PC-9 (cell line): ENCODE measurements around the gene ESRP2. TPM values are rescaled to one million over a fixed set of nuclear protein-coding genes. Genes with fewer than 3 reads are reported as not detected.

Experiments
- BruUV-seq: library from RNA; stranded (reverse); fragments of 400-500 nt; replicated peaks from 2 replicates; lab custom pipeline; 2021; lab: Mats Ljungman, UMichigan
- CTCF ChIA-PET: fragments of 300-600 bp; sonication (Branson Sonifier 250); formaldehyde crosslinking; loops from one replicate; lab custom pipeline; 2022; ENCODE audit warnings: antibody characterized with exemption; lab: Charles Lee
- POLR2A ChIA-PET: fragments of 300-600 bp; sonication (Branson Sonifier 250); formaldehyde crosslinking; loops from one replicate; lab custom pipeline; 2022; ENCODE audit warnings: antibody characterized with exemption; ENCODE audit not compliant: unreplicated experiment; lab: Charles Lee
- DNase-seq, 2 experiments: peaks; one replicate each; pipeline versions ENCODE4 v3.0.0 to v3.0.0-alpha.2; 2015 to 2022; ENCODE audit warnings: mixed read lengths in 1 of 2
- H2AFZ ChIP-seq: fragments of 200-600 bp; sonication (generic); 2 replicates; pipeline ENCODE4 v1.8.1; 2017; ENCODE audit warnings: antibody characterized with exemption
- H3F3A ChIP-seq: fragments of 200-600 bp; sonication (generic); 2 replicates; pipeline ENCODE4 v1.8.1; 2017; ENCODE audit warnings: antibody characterized with exemption, mild to moderate bottlenecking, low read depth; ENCODE audit not compliant: insufficient read depth
- H3K27ac ChIP-seq: fragments of 200-600 bp; sonication (generic); 2 replicates; pipeline ENCODE4 v1.6.1; 2016; ENCODE audit warnings: mixed run types
- H3K27me3 ChIP-seq: fragments of 200-600 bp; sonication (generic); 2 replicates; pipeline ENCODE4 v1.6.1; 2016; ENCODE audit warnings: low read depth, mixed run types; ENCODE audit not compliant: insufficient read depth
- H3K36me3 ChIP-seq: fragments of 200-600 bp; sonication (generic); 2 replicates; pipeline ENCODE4 v1.6.1; 2016; ENCODE audit warnings: low read depth, mixed run types
- H3K4me1 ChIP-seq: fragments of 200-600 bp; sonication (generic); replicated peaks from 2 replicates; pipeline ENCODE4 v1.6.1; 2016; ENCODE audit warnings: mixed run types; ENCODE audit not compliant: insufficient read depth
- H3K4me2 ChIP-seq: fragments of 200-600 bp; sonication (generic); 2 replicates; pipeline ENCODE4 v1.6.1; 2017; ENCODE audit warnings: mixed run types
- H3K4me3 ChIP-seq: fragments of 200-600 bp; sonication (generic); 2 replicates; pipeline ENCODE4 v1.6.1; 2016; ENCODE audit warnings: mixed run types
- H3K79me2 ChIP-seq: fragments of 200-600 bp; sonication (generic); 2 replicates; pipeline ENCODE4 v1.6.1; 2017; ENCODE audit warnings: low read depth, mixed run types
- H3K9me2 ChIP-seq: fragments of 200-600 bp; sonication (generic); 2 replicates; pipeline ENCODE4 v1.8.1; 2017; ENCODE audit warnings: mild to moderate bottlenecking; ENCODE audit not compliant: insufficient read depth
- H3K9me3 ChIP-seq: fragments of 200-600 bp; sonication (generic); 2 replicates; pipeline ENCODE4 v1.8.1; 2016; ENCODE audit warnings: low read depth; ENCODE audit not compliant: insufficient read depth
- H4K20me1 ChIP-seq: fragments of 200-600 bp; sonication (generic); 2 replicates; pipeline ENCODE4 v1.8.1; 2017; ENCODE audit not compliant: insufficient read depth
- EZH2 ChIP-seq: fragments of 200-600 bp; sonication (generic); IDR thresholded peaks from 2 replicates; pipeline ENCODE4 v1.8.0; 2017; ENCODE audit warnings: antibody characterized with exemption, low read depth
- intact Hi-C: fragments of 100-400 bp; cut with micrococcal nuclease; formaldehyde crosslinking; loops from one replicate; pipeline ENCODE4 v1.10.0; 2022; ENCODE audit not compliant: unreplicated experiment
- total RNA-seq: library from RNA; stranded (reverse); gene quantifications from 2 replicates; pipeline ENCODE4 v1.2.3, GENCODE V29; 2021
- TF ChIP-seq, protein P1 (sequence below): fragments of 200-600 bp; sonication (generic); conservative IDR thresholded peaks from 2 replicates; pipeline ENCODE4 v1.6.1; 2017; ENCODE audit warnings: mixed run types, antibody characterized with exemption, mild to moderate bottlenecking, moderate library complexity

ESRP2 gene
- total RNA-seq, 1 experiment from 2014 or later: 45.0 TPM

DNA sequence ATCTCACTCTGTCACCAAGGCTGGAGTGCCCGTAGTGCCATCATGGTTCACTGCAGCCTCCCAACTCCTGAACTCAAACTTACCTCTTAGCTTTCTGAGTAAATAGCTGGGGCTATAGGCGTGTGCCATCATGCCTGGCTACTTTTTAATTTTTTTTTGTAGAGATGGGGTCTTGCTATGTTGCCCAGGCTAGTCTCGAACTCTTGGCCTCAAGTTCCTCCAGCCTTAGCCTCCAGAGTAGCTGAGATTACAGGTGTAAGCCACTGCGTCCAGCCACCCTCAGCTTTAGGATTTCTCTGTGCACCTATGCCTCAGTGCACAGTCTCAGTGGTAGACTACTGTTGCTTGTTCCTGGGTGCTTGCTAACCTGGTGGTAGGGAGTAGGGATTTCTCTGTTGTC is 33.9 kb upstream of the ESRP2 start:
- CTCF ChIA-PET: no interaction called here
- intact Hi-C loops: no loop called here

DNA sequence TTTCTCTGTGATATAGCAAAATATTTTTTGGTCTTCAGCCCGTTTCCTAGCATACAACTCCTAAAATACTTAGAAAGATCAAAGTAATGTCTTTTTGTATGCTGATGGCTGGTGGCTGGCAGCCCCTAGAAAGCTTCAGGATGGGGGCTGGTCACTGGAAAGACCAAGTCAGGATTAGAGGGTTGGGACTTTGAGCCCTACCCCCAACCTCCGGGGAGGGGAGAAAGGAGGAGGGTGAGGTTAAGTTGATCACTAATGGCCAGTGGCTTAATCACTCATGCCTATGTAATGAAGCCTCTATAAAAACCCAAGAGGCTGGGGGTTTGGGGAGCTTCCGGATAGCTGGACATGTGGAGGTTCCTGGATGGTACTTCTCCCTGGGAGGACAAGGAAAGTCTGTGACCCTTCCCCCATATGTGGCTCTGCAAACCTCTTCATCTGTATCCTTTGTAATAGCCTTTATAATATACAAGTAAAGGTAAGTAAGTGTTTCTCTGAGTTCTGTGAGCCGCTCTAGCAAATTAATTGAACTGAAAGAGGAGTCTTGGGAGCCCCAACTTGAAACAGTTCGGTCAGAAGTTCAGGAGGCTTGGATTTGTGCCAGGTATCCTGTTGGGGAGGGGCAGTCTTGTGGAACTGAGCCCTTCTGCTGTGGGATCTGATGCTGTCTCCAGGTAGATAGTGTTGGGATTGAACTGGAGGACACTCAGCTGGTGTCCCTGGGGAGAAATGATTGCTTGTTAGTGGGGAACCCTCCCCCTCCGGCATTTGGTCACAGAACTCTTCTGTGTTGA is 31.9 kb upstream of the ESRP2 start:
- BruUV-seq: no TSS peak
- POLR2A ChIA-PET: no interaction called here
- peaks cover 39% of the 10 kb centered on the region for H3F3A ChIP-seq
- intact Hi-C loops: no loop called here
- no peaks in the 10 kb centered on the region for H3K9me2 ChIP-seq
- H4K20me1 ChIP-seq: peaks cover 25% of the 10 kb centered on the region
- no peak overlapping the region for H3K27ac ChIP-seq
- H3K9me3 ChIP-seq: no peaks in the 10 kb centered on the region
- H3K4me1 ChIP-seq: peaks cover 45% of the 10 kb centered on the region
- H2AFZ ChIP-seq: no peak overlapping the region
- H3K27me3 ChIP-seq: no peaks in the 10 kb centered on the region
- H3K4me2 ChIP-seq: no peak overlapping the region
- H3K4me3 ChIP-seq: no peak overlapping the region
- peaks cover 77% of the 10 kb centered on the region for H3K79me2 ChIP-seq
- DNase-seq: no peak
- peaks cover 15% of the 10 kb centered on the region; the same call in 1 of the 2 replicates for H3K36me3 ChIP-seq
- CTCF ChIA-PET: no interaction called here
- TF ChIP-seq, protein P1, sequence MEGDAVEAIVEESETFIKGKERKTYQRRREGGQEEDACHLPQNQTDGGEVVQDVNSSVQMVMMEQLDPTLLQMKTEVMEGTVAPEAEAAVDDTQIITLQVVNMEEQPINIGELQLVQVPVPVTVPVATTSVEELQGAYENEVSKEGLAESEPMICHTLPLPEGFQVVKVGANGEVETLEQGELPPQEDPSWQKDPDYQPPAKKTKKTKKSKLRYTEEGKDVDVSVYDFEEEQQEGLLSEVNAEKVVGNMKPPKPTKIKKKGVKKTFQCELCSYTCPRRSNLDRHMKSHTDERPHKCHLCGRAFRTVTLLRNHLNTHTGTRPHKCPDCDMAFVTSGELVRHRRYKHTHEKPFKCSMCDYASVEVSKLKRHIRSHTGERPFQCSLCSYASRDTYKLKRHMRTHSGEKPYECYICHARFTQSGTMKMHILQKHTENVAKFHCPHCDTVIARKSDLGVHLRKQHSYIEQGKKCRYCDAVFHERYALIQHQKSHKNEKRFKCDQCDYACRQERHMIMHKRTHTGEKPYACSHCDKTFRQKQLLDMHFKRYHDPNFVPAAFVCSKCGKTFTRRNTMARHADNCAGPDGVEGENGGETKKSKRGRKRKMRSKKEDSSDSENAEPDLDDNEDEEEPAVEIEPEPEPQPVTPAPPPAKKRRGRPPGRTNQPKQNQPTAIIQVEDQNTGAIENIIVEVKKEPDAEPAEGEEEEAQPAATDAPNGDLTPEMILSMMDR: no peak
- TF ChIP-seq EZH2: no peak

More for the DNA sequence above, 33.9 kb upstream of the ESRP2 start:
- TF ChIP-seq EZH2: no peak
- TF ChIP-seq, protein P1: no peak
- Histone ChIP-seq H3F3A (peaks cover 24% of the 10 kb centered on the region), H3K27ac (no peak overlapping the region), H3K79me2 (peaks cover 76% of the 10 kb centered on the region), H3K4me3 (no peak overlapping the region), H4K20me1 (peaks cover 30% of the 10 kb centered on the region), H3K36me3 (peaks cover 15% of the 10 kb centered on the region; the same call in 1 of the 2 replicates), H3K27me3 (no peaks in the 10 kb centered on the region), H3K9me3 (no peaks in the 10 kb centered on the region), H3K4me2 (no peak overlapping the region), H3K9me2 (no peaks in the 10 kb centered on the region), H3K4me1 (peaks cover 37% of the 10 kb centered on the region), H2AFZ (no peak overlapping the region)
- POLR2A ChIA-PET: interaction anchor here (0.6 kb wide), 1 partner anchor 749 kb away, joined by 15 read pairs; no protein-coding TSS in a partner anchor
- BruUV-seq: no TSS peak
- DNase-seq: no peak

DNA sequence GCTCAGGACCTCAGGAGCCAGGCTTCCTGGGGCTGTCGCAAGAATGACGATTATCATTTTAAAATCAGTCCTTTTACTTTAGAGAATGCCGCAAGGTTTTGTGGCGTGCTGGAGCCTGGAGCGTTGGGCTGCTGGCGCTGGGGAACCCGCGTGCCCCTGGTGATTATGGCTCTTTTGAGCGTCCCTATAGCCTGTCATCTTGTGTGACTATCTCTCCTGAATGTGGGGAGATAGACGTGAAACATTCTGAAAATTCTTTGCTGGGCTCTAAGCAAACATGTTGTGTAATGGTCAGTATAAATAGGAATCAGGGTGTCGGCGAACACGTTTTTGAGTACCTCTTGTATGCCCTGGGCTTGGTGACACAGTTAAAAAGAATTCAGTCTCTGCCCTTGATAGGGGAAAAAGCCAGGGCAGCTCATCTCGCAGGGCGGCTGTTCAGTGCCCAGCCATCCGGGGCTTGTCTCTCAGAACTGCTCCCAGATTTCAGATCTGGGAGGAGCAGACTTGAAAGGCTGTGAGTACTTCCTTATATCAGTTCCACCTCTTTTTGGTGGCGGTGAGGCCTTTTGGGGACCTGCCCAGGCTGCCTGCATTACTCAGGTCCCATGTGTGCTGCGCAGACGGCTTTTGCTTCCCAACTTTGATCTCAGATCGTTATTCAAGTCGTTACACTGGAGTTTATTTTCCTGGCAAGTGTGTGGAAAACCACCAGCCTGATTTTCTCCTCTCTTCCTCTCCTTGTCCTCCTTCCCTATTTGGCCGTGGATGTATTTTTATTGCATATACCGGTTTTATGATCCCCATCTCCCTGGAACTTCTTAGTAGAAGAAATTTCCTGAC is 29.4 kb upstream of the ESRP2 start:
- Histone ChIP-seq H3K79me2 (peaks cover 52% of the 10 kb centered on the region), H2AFZ (peak overlapping the region; percentile 83), H3K9me2 (no peaks in the 10 kb centered on the region), H3K4me2 (peak overlapping the region; percentile 77), H3K9me3 (no peaks in the 10 kb centered on the region), H3F3A (peaks cover 38% of the 10 kb centered on the region), H3K27ac (peak overlapping the region; percentile 89), H3K36me3 (peaks cover 15% of the 10 kb centered on the region; the same call in 1 of the 2 replicates), H3K27me3 (no peaks in the 10 kb centered on the region), H3K4me3 (peak overlapping the region; percentile 86), H4K20me1 (peaks cover 15% of the 10 kb centered on the region; the same call in 1 of the 2 replicates), H3K4me1 (peaks cover 34% of the 10 kb centered on the region)
- ChIA-PET POLR2A (interaction anchor here (0.6 to 1.9 kb wide), 5 partner anchors 29 to 495 kb away, joined by 3 to 6 read pairs (median 5); partner anchors contain the start of gene ESRP2), CTCF (no interaction called here)
- intact Hi-C loops: loop anchor here (1.0 kb wide), 3 partner anchors 28 to 63 kb away; partner anchors contain the start of gene SLC7A6OS
- DNase-seq: peak; percentile 83 to 99
- BruUV-seq: TSS peak; percentile 91
- no peak for TF ChIP-seq EZH2
- TF ChIP-seq, protein P1: no peak
